Endothelial cell of umbilical vein (primary cell): ENCODE results near the gene EPS8.

Experiments used
- CTCF ChIP-seq, 2 donors: IDR thresholded peaks; 1 replicate in 1 of 2; 2 replicates in 1 of 2; pipeline ENCODE4 v1.5.1; 2011; ENCODE audit warnings: low read length in 2 of 2, mild to moderate bottlenecking in 2 of 2, moderate library complexity in 2 of 2, control low read depth in 1 of 2, inconsistent platforms in 1 of 2, low read depth in 1 of 2; ENCODE audit not compliant: insufficient read depth in 1 of 2; ENCODE audit errors: extremely low read depth in 1 of 2
- POLR2AphosphoS5 ChIP-seq: IDR thresholded peaks from 2 replicates; pipeline ENCODE4 v1.6.1; 2012; ENCODE audit warnings: low read depth, mild to moderate bottlenecking, control low read depth, low read length, moderate library complexity; ENCODE audit not compliant: insufficient read depth
- TF ChIP-seq, protein P1 (sequence below): IDR thresholded peaks from 2 replicates; pipeline ENCODE4 v1.6.1; 2011; ENCODE audit not compliant: insufficient read depth, insufficient read length

- no peak for TF ChIP-seq POLR2AphosphoS5
- TF ChIP-seq CTCF (IDR thresholded peaks at IDR 0.05; ENCODE audit: extremely low read depth in 1 of 2, insufficient read depth in 1 of 2, low read depth in 1 of 2, low read length in 2 of 2): no peak
- TF ChIP-seq, protein P1, sequence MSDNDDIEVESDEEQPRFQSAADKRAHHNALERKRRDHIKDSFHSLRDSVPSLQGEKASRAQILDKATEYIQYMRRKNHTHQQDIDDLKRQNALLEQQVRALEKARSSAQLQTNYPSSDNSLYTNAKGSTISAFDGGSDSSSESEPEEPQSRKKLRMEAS: no peak
Observed at GRCh38 chr12:15741082-15741481, 48.1 kb downstream of the EPS8 start.
